ENCODE results near the gene CFC1. TPM values are rescaled to one million over a fixed set of nuclear protein-coding genes. Genes with fewer than 3 reads are reported as not detected.
"Not testable (repeated sequence)": the region's sequence is repeated elsewhere in the genome, so short reads cannot be mapped to it uniquely, and the experiment has no call there.

Gene CFC1
- total RNA-seq, 1 experiment from 2014 or later = not detected

- in situ Hi-C loops (cut with HindIII; ENCODE audit: low pct_unique_long_range_greater_than_20kb, low sequenced_read_pairs); DNase-seq (ENCODE audit: low read depth, low spot score): not testable (repeated sequence)
Observed at GRCh38 chr2:130590170-130590841, 9.1 kb downstream of the CFC1 start.

GRCh38 chr2:130588688-130589458 is 10.5 kb downstream of the CFC1 start:
- in situ Hi-C loops (cut with HindIII; ENCODE audit: low pct_unique_long_range_greater_than_20kb, low sequenced_read_pairs); DNase-seq (ENCODE audit: low read depth, low spot score): not testable (repeated sequence)

- DNase-seq (ENCODE audit: low read depth, low spot score); in situ Hi-C loops (cut with HindIII; ENCODE audit: low pct_unique_long_range_greater_than_20kb, low sequenced_read_pairs): not testable (repeated sequence)
Observed at GRCh38 chr2:130584726-130585125, 14.6 kb downstream of the CFC1 start.

GRCh38 chr2:130583582-130583981 is 15.8 kb downstream of the CFC1 start:
- DNase-seq (ENCODE audit: low read depth, low spot score); in situ Hi-C loops (cut with HindIII; ENCODE audit: low pct_unique_long_range_greater_than_20kb, low sequenced_read_pairs): not testable (repeated sequence)

GRCh38 chr2:130582970-130583369 is 16.4 kb downstream of the CFC1 start:
- in situ Hi-C loops (cut with HindIII; ENCODE audit: low pct_unique_long_range_greater_than_20kb, low sequenced_read_pairs) = not testable (repeated sequence)

GRCh38 chr2:130581491-130581890 is 17.9 kb downstream of the CFC1 start:
- DNase-seq (ENCODE audit: low read depth, low spot score); in situ Hi-C loops (cut with HindIII; ENCODE audit: low pct_unique_long_range_greater_than_20kb, low sequenced_read_pairs): not testable (repeated sequence)

More at GRCh38 chr2:130582970-130583369, 16.4 kb downstream of the CFC1 start:
- DNase-seq (ENCODE audit: low read depth, low spot score) = not testable (repeated sequence)

GRCh38 chr2:130579121-130579520 is 20.3 kb downstream of the CFC1 start:
- in situ Hi-C loops (cut with HindIII; ENCODE audit: low pct_unique_long_range_greater_than_20kb, low sequenced_read_pairs); DNase-seq (ENCODE audit: low read depth, low spot score): not testable (repeated sequence)

GRCh38 chr2:130577559-130577958 is 21.8 kb downstream of the CFC1 start:
- DNase-seq (ENCODE audit: low read depth, low spot score); in situ Hi-C loops (cut with HindIII; ENCODE audit: low pct_unique_long_range_greater_than_20kb, low sequenced_read_pairs): not testable (repeated sequence)

- in situ Hi-C loops (cut with HindIII; ENCODE audit: low pct_unique_long_range_greater_than_20kb, low sequenced_read_pairs); DNase-seq (ENCODE audit: low read depth, low spot score): not testable (repeated sequence)
Observed at GRCh38 chr2:130576209-130576784, 23.1 kb downstream of the CFC1 start.

GRCh38 chr2:130574230-130574629 is 25.1 kb downstream of the CFC1 start:
- DNase-seq (ENCODE audit: low read depth, low spot score); in situ Hi-C loops (cut with HindIII; ENCODE audit: low pct_unique_long_range_greater_than_20kb, low sequenced_read_pairs): not testable (repeated sequence)

GRCh38 chr2:130571929-130572328 is 27.4 kb downstream of the CFC1 start:
- DNase-seq (ENCODE audit: low read depth, low spot score); in situ Hi-C loops (cut with HindIII; ENCODE audit: low pct_unique_long_range_greater_than_20kb, low sequenced_read_pairs): not testable (repeated sequence)

- in situ Hi-C loops (cut with HindIII; ENCODE audit: low pct_unique_long_range_greater_than_20kb, low sequenced_read_pairs) = not testable (repeated sequence)
Observed at GRCh38 chr2:130566165-130566564, 33.2 kb downstream of the CFC1 start.

GRCh38 chr2:130556441-130556840 is 42.9 kb downstream of the CFC1 start:
- DNase-seq (ENCODE audit: low read depth, low spot score); in situ Hi-C loops (cut with HindIII; ENCODE audit: low pct_unique_long_range_greater_than_20kb, low sequenced_read_pairs): not testable (repeated sequence)

More at GRCh38 chr2:130566165-130566564, 33.2 kb downstream of the CFC1 start:
- DNase-seq (ENCODE audit: low read depth, low spot score) = not testable (repeated sequence)

- DNase-seq (ENCODE audit: low read depth, low spot score); in situ Hi-C loops (cut with HindIII; ENCODE audit: low pct_unique_long_range_greater_than_20kb, low sequenced_read_pairs): not testable (repeated sequence)
Observed at GRCh38 chr2:130554178-130554577, 45.2 kb downstream of the CFC1 start.

- in situ Hi-C loops (cut with HindIII; ENCODE audit: low pct_unique_long_range_greater_than_20kb, low sequenced_read_pairs); DNase-seq (ENCODE audit: low read depth, low spot score): not testable (repeated sequence)
Observed at GRCh38 chr2:130549475-130549874, 49.9 kb downstream of the CFC1 start.

- in situ Hi-C loops (cut with HindIII; ENCODE audit: low pct_unique_long_range_greater_than_20kb, low sequenced_read_pairs); DNase-seq (ENCODE audit: low read depth, low spot score): not testable (repeated sequence)
Observed at GRCh38 chr2:130548418-130548817, 51.0 kb downstream of the CFC1 start.

GRCh38 chr2:130544978-130545377 is 54.4 kb downstream of the CFC1 start:
- DNase-seq (ENCODE audit: low read depth, low spot score); in situ Hi-C loops (cut with HindIII; ENCODE audit: low pct_unique_long_range_greater_than_20kb, low sequenced_read_pairs): not testable (repeated sequence)
